Vagina (tissue), 2 donors: ENCODE results near the gene MSL3B.

ENCODE experiments used
- POLR2AphosphoS5 ChIP-seq, 2 donors: sonication (generic); formaldehyde crosslinking; IDR thresholded peaks; one replicate each; pipeline ENCODE4 v1.9.0; 2017; ENCODE audit warnings: antibody characterized with exemption in 2 of 2, mild to moderate bottlenecking in 2 of 2, low read depth in 1 of 2; ENCODE audit not compliant: insufficient read depth in 1 of 2
- TF ChIP-seq, protein P1 (sequence below), 3 experiments: fragments of 450-650 bp in 2 of 3; fragments of 200-600 bp in 1 of 3; sonication (generic) in 1 of 3; IDR thresholded peaks; one replicate each; pipeline ENCODE4 v1.5.1; 2017 to 2019; ENCODE audit warnings: antibody characterized with exemption in 3 of 3, mild to moderate bottlenecking in 2 of 3, moderate library complexity in 2 of 3

DNA sequence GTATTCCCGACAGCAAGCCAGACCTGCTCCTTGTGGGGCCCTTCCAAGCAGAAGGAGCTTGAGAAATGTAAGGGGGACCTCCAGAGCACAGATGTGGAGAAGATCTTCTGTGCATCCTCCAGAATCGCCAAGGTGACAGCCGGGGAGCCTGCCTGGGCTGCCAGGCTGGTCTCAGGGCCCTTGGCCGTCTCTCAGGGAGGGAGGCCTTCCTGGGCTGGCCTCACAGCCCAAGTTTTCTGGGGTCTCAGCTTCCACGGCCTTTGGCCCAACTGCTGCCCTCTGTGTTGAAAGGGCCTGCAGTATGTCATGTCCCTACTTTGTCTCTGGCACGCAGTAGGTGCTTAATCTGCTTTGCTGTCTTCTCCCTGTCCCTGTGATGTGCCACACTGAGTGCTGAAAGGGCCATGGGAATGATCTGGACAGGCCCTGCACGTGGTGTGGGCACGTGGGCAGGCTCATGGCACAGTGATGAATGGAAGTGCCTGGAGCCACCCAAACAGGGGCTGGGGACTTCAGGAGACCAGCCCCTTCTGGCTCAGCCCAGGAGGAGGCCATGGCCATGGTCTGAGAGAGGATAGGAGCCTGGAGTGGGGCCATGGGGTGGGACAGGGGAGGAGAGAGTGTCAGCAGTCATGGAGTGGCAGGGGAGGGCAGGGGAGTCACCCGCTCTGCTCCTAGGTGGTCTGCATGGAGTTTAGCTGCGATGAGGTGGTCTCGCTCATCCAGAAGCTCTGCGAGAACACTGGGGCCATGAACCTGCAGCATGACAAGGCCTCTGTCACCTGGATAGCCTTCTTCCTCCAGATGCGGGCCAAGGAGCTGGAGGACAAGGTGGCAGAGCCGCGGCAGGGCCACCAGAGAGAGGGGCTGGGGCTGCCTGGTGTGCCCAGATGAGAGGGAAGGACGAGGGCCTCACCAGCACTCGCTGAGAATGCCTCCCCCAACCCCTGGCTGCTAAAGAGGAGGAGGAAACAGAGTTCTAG lies 49.3 kb downstream of the MSL3B start:
- TF ChIP-seq, protein P1, sequence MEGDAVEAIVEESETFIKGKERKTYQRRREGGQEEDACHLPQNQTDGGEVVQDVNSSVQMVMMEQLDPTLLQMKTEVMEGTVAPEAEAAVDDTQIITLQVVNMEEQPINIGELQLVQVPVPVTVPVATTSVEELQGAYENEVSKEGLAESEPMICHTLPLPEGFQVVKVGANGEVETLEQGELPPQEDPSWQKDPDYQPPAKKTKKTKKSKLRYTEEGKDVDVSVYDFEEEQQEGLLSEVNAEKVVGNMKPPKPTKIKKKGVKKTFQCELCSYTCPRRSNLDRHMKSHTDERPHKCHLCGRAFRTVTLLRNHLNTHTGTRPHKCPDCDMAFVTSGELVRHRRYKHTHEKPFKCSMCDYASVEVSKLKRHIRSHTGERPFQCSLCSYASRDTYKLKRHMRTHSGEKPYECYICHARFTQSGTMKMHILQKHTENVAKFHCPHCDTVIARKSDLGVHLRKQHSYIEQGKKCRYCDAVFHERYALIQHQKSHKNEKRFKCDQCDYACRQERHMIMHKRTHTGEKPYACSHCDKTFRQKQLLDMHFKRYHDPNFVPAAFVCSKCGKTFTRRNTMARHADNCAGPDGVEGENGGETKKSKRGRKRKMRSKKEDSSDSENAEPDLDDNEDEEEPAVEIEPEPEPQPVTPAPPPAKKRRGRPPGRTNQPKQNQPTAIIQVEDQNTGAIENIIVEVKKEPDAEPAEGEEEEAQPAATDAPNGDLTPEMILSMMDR (IDR thresholded peaks at IDR 0.05) = no peak
- no peak for TF ChIP-seq POLR2AphosphoS5 (IDR thresholded peaks at IDR 0.05; ENCODE audit: insufficient read depth in 1 of 2, low read depth in 1 of 2)
